Skeletal muscle cell (primary cell): Measurements from ENCODE around the gene LCE1D.

ENCODE experiments used
- DNase-seq: peaks from one replicate; pipeline ENCODE4 v3.0.0-alpha.2; 2010; ENCODE audit warnings: low read depth
- H3K4me3 ChIP-seq: 2 replicates; pipeline ENCODE4 v1.5.1; 2011; ENCODE audit warnings: low read depth, mild to moderate bottlenecking, control low read depth, low read length, moderate library complexity

Gene LCE1D

DNA sequence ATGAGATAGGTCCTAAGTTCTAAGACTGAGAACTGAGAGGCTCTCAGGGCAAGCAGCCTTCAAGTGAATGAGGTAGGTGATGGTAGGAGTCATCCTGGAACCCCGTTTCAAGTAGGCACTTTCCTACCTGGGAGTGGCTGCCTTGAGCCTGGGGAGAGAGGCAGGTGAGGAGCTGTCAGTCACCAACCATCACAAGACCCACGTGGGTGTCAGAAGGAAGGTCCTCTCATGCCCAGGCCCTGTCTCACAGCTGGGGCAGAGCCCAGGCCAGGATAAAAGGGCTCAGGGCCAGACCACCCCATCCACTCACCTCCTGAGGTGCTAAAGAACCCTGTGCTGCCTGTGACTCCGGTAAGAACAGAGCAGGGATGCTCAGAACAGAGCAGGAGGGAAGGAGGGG, at the start of gene LCE1D:
TSS of gene LCE1D (plus strand) at position 301 of the 400 bp plus-strand sequence. CDS start 1,074 bp downstream, outside the sequence.
- no peak within 1 kb of the TSS for H3K4me3 ChIP-seq
- no peak for DNase-seq

GRCh38 chr1:152747831-152748230, 48.7 kb upstream of the LCE1D start:
- no peak for DNase-seq

GRCh38 chr1:152752225-152752624, 44.3 kb upstream of the LCE1D start:
- H3K4me3 ChIP-seq: no peak overlapping the region
- no peak for DNase-seq

More at GRCh38 chr1:152747831-152748230, 48.7 kb upstream of the LCE1D start:
- no peak overlapping the region for H3K4me3 ChIP-seq

DNA sequence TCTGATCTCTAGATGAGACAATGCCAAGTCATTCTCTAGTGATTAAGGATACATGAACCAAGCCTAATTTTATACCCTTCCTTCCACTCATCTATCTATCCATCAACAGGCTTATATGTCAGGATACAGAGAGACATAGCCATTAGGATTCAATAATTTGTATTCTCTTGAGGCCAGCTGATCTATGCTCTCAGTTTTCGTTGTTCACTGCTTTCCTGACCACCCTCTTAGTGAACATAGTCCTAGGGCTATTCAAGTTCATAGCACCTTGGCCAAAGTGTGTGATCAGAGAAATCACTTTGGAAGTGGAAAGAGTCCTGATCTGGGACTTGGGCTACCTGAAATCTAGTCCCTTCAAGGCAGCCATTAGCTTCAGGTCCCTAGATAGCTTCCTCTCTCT, 42.9 kb upstream of the LCE1D start:
- no peak for DNase-seq
- H3K4me3 ChIP-seq: no peak overlapping the region

DNA sequence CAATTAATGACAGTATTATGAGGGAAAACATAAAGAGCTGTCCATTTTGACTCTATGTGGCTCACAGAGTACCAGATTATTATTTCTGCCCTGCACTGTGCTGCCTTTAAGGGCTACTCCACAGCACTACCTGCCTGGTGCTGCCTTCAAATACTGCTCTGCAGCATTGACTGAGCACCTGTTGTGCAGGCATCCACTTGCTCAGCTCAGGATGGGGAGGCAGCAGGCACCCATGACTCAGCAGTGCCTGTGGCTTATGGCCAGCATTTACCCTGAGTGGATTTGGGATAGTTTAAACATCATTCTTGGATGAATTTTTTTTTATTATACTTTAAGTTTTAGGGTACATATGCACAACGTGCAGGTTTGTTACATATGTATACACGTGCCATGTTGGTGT, 39.6 kb upstream of the LCE1D start:
- no peak overlapping the region for H3K4me3 ChIP-seq
- no peak for DNase-seq

DNA sequence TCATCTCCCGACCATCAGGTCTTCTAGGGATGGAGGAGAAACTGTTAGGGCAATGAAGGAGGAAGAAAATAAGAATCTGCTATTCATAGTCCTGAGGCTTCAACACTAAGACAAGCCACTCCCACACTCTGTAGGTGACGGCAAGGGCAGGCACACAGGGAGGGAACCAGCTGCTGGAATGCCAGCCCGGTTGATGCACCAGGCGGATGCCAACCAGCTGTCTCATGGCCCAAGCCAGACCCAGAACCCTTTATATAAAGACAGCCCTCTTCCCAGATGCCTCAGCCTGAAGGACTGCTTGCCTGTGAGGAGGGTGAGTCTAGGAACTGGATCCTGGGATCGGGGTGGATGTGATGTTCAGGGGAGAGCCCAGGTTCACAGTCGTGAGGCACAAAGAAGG, 38.8 kb upstream of the LCE1D start, which contains the start of gene KPRP:
TSS of gene KPRP (plus strand) at position 279 of the 400 bp plus-strand sequence. CDS start 1,564 bp downstream, outside the sequence.
- DNase-seq: no peak
- H3K4me3 ChIP-seq: no peak within 1 kb of the TSS

DNA sequence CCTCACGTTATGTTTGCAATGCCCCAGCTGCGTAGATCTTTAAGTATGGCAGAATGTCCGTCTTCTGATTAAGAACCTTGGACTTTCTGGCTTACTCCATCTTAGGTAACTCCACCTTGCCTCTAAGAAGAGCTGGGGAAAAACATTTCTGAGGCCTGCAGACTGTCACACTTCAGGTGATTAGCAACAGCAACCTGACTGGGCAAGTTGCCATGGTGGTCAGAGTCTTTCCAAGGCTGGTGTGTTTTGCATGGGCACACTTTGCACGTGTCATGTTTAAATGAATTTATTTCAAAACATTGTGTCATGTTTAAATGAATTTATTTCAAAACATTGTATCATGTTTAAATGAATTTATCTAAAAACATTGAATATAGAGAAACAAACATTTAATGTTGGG, 37.9 kb upstream of the LCE1D start:
- H3K4me3 ChIP-seq: no peak overlapping the region
- no peak for DNase-seq

- H3K4me3 ChIP-seq: no peak overlapping the region
- DNase-seq: no peak
Observed at GRCh38 chr1:152759453-152760173, 36.9 kb upstream of the LCE1D start.

DNA sequence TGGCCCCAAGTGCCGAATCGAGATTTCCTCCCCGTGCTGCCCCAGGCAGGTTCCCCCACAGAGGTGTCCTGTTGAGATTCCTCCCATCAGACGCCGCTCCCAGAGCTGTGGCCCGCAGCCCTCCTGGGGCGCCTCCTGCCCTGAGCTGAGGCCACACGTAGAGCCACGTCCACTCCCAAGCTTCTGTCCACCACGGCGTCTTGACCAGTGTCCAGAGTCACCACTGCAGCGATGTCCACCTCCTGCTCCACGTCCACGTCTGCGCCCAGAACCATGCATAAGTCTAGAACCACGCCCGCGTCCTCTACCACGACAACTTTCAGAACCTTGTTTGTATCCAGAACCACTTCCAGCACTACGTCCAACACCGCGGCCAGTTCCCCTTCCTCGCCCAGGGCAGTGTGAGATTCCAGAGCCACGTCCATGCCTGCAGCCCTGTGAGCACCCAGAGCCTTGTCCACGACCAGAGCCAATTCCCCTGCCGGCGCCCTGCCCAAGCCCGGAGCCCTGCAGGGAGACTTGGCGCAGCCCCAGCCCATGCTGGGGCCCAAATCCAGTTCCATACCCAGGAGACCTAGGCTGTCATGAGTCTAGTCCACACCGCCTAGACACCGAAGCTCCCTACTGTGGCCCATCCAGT, 35.9 kb upstream of the LCE1D start:
- no peak for DNase-seq
- H3K4me3 ChIP-seq: no peak overlapping the region

GRCh38 chr1:152761609-152762213, 34.8 kb upstream of the LCE1D start:
- no peak overlapping the region for H3K4me3 ChIP-seq
- DNase-seq: no peak

DNA sequence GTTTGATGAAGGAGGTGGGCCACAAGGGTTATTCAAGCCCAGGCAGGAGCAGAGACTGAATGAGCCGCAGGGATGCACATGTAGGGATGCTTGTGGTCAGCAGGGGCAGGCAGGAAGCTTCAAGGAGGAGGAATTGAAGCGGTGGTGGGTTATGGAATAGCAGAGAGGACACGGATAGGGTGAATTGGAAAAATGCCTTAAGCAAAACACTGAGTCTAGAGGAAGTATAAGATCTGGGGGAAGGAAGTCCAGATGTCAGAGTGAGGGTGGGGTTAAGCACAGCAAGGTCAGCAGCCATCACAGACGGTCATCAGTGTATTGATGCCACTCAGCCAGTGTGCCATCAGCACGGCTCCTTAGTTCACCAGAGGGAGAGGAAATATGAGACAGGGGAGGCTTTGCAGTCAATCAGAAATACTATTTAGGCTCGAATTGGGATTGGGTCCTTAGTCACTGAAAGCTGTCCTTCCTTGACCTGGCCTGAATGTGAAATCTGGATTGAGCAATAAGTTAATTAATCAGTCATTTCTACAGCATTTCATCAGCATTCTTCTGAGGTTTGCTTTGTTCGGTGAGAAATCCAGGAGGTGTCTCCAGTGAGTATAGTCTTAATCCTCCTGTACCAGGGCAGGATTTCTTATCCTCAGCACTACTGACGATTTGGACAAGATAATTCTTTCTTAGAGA, 27.5 kb upstream of the LCE1D start:
- no peak overlapping the region for H3K4me3 ChIP-seq
- DNase-seq: no peak

- no peak for DNase-seq
- H3K4me3 ChIP-seq: no peak overlapping the region
Observed at GRCh38 chr1:152770411-152770810, 26.1 kb upstream of the LCE1D start.

DNA sequence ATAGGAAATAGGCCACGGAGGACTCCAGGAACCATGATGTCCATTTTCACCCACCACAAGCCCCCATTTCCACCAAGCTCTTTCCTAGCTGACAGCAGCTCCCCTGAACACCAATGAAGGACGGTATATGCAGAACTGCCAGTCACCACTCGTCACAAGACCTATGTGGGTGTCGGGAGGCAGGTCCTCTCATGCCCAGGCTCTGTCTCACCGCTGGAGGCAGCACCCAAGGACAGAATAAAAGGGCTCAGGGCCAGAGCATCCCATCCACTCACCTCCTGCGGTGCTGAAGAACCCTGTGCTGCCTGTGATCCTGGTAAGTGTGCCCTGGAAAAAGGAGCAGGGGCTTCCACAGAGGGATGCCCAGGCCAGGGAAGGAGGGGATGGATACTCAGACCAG, 21.6 kb upstream of the LCE1D start, which contains the start of gene LCE1F:
TSS of gene LCE1F (plus strand) at position 266 of the 400 bp plus-strand sequence. CDS start 1,232 bp downstream, outside the sequence.
- DNase-seq: no peak

GRCh38 chr1:152776361-152776760, 20.2 kb upstream of the LCE1D start:
- DNase-seq: no peak
- H3K4me3 ChIP-seq: no peak overlapping the region

More for the DNA sequence above, 21.6 kb upstream of the LCE1D start, which contains the start of gene LCE1F:
- no peak within 1 kb of the TSS for H3K4me3 ChIP-seq

DNA sequence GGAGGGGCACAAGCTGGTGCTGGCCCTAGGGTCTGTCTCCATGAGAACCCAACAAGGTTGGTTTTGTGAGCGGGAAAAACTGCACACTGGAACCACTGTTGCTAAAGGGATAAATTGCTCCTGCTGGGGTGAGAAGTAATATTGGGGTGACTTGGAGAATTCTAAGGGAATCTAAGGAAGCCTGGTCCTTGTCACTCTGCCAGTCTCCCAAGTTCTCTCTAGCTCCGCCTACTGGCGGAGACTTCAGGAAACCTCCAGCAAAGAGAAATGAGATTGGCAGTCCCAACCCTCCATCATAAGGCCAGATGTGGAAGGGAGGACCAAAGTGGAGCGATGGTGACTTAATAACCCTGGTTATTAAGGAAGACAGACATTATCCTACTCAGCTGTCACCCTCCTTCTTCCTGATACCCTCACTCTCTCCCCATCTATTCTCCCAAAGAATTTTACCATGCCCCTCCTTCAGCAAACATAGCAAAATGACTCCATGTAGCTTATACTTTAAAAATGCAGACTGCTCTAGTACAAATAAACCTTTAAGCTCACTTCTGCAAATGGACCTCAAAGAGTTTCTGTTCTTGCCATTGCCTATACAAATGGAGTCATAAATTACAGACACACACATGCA, 18.9 kb upstream of the LCE1D start:
- DNase-seq: no peak
- no peak overlapping the region for H3K4me3 ChIP-seq

DNA sequence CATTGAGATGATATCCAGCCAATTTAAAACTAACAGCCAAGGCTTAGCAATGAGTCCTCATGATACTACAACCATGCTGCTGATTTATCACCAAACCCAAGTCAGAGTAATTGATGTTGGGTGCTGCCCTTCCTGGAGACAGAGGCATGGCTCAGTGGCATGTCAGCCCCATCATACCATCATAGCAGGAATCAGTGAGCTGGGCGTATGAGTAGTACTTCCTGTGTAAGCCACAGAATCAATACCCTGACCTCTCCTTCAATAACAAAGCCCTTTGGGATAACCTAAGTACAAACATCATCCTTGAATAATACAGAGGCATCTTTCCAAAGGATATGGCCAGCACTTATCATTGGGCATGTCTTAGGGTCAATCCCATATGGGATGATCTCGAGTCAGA, 13.4 kb upstream of the LCE1D start:
- DNase-seq: no peak

GRCh38 chr1:152786077-152786476, 10.4 kb upstream of the LCE1D start, which contains the start of gene LCE1E:
Gene LCE1E, plus strand, starts transcription at chr1:152786257. Its CDS starts 1,043 bp downstream, at chr1:152787300.
- H3K4me3 ChIP-seq: no peak within 1 kb of the TSS
- no peak for DNase-seq

More for the DNA sequence above, 13.4 kb upstream of the LCE1D start:
- H3K4me3 ChIP-seq: no peak overlapping the region

DNA sequence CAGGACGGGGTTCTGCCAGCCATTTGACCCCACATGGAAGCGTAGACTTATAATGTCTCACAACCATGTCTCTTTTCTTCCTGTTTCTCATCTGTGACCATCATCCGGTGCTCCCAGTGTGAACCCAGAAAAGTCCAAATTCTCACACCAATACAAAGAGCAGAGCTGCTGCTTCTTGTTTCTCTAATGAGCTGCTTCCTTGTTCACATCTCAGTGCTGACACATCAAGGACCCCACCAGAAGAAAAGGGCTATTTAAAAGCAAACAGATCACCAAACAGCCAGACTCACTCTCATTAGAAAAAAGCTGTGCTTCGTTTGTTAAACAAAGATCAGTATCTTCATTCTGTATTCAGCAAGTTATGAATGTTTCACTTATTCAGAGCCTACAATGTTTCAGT, 835 bp upstream of the LCE1D start:
- H3K4me3 ChIP-seq: no peak overlapping the region
- DNase-seq: no peak

DNA sequence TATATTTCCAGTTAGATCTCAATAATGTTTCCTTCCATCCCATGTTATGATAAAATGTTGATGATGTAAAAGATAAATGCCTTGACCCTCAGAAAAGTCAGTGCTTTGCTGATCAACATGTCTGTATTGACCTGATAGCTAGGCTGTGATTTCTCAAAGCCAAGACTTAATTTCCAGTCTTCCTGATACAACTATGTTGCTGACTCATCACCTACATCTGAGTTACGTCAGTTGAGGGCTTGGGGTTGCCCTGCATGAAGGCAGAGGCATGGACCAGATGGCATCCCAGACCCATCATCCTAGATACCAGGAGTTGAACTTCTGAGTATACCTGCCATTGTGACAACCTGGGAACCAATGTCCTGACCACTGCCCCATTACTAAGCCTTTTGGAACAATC, 4.8 kb downstream of the LCE1D start:
- no peak overlapping the region for H3K4me3 ChIP-seq
- no peak for DNase-seq
